Cerebellar nuclear complex (tissue), 1 donor: ENCODE data around the gene INSR.
"Not testable (repeated sequence)": the region's sequence is repeated elsewhere in the genome, so short reads cannot be mapped to it uniquely, and the experiment has no call there.

Experiments
- DNase-seq, 2 experiments: peaks; one replicate each; lab custom pipeline; 2025; lab: John Stamatoyannopoulos, UW

INSR gene

GRCh38 chr19:7293762-7294557 lies at the start of gene INSR:
Gene INSR, minus strand, starts transcription at chr19:7294414. Its CDS starts 523 bp downstream, at chr19:7293891.
- DNase-seq = peak in 1 of 2 experiments; percentile 18

- no peak for DNase-seq
Measured at GRCh38 chr19:7342143-7342542, 47.9 kb upstream of the INSR start.

- DNase-seq = peak in 1 of 2 experiments; percentile 31
Measured at GRCh38 chr19:7340959-7341837, 47.0 kb upstream of the INSR start.

GRCh38 chr19:7337380-7338194 lies 43.4 kb upstream of the INSR start:
- no peak for DNase-seq

GRCh38 chr19:7336321-7336973 lies 42.2 kb upstream of the INSR start:
- no peak for DNase-seq

GRCh38 chr19:7333198-7334118 lies 39.2 kb upstream of the INSR start:
- DNase-seq = no peak

- no peak for DNase-seq
Measured at GRCh38 chr19:7331446-7331845, 37.2 kb upstream of the INSR start.

GRCh38 chr19:7328647-7329046 lies 34.4 kb upstream of the INSR start:
- DNase-seq = no peak

GRCh38 chr19:7327802-7328201 lies 33.6 kb upstream of the INSR start:
- no peak for DNase-seq

- no peak for DNase-seq
Measured at GRCh38 chr19:7326105-7326877, 32.1 kb upstream of the INSR start.

GRCh38 chr19:7318176-7318575 lies 24.0 kb upstream of the INSR start:
- no peak for DNase-seq

- no peak for DNase-seq
Measured at GRCh38 chr19:7312816-7313215, 18.6 kb upstream of the INSR start.

GRCh38 chr19:7311911-7312310 lies 17.7 kb upstream of the INSR start:
- DNase-seq = no peak

GRCh38 chr19:7308327-7308726 lies 14.1 kb upstream of the INSR start:
- not testable (repeated sequence) for DNase-seq

GRCh38 chr19:7307590-7308218 lies 13.5 kb upstream of the INSR start:
- no peak for DNase-seq

- no peak for DNase-seq
Measured at GRCh38 chr19:7304200-7304599, 10.0 kb upstream of the INSR start.

GRCh38 chr19:7303470-7303869 lies 9.3 kb upstream of the INSR start:
- no peak for DNase-seq

GRCh38 chr19:7301525-7301924 lies 7.3 kb upstream of the INSR start:
- no peak for DNase-seq

- DNase-seq = no peak
Measured at GRCh38 chr19:7297742-7298141, 3.5 kb upstream of the INSR start.
